ENCODE results near the gene ARID3C.

The ARID3C gene, protein sequence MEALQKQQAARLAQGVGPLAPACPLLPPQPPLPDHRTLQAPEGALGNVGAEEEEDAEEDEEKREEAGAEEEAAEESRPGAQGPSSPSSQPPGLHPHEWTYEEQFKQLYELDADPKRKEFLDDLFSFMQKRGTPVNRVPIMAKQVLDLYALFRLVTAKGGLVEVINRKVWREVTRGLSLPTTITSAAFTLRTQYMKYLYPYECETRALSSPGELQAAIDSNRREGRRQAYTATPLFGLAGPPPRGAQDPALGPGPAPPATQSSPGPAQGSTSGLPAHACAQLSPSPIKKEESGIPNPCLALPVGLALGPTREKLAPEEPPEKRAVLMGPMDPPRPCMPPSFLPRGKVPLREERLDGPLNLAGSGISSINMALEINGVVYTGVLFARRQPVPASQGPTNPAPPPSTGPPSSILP

DNA sequence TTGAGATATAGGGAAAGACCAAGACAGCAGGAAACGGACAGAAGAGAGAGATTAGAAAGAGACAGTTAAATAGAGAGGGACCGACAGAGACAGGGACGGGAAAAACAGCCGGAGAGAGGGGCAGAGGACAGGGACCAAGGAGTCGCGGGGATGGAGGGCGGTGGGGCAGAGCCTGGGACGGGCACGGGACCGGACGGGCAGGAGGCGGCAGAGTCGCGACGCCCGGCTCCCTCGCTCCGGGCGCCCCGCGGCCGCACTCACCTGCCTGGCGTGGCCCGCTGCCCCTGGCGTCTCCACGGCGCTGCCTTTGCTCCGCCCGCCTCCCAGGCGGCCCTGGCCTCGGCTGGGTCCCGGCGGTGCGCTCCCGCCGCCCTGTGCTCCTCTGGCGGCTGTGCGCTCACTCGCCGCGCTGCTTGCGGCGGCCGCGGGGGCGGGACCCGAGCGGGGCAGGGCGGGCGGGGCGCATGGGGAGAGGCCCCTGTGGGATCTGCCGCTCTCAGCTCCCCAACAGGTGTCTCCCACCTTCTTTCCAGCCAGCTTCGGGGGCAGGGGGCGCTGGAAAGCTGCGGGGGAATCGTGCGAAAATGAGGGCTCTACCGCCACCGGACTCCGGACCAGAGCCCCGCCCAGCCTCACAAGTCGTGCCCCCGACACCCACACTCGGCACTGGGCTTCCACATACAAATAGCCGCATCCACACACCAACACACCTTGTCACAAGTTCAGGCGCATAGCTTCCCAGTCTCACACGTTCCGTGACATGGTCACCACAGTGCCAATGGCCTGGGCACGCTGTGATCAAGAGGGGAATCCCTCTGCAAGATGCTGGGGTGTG, at the start of gene ARID3C:
TSS of gene ARID3C (minus strand) at position 411 of the 835 bp plus-strand sequence. CDS start 1,052 bp downstream, outside the sequence.
- peak; percentile 59 for DNase-seq (ENCODE audit: low read depth, low spot score)

DNA sequence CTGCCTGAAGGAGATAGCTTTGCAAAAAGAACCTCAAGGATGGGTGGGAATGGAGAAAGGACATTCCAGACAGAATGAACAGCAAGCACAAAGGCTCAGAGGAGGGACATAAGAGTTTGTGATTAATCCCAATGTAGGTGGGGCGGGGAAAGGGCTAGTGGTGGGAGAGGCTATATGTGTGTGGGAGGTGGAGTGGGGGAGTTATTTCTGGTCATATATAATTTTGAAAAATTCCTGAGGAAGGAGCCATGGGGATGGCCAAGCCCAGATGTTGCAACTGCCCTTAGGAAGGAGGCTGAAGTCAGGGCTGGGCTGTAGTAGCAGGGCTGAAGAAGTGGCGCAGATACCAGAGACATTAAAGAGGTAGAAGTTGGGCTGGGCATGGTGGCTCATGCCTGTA, 47.0 kb upstream of the ARID3C start:
- no peak for DNase-seq (ENCODE audit: low read depth, low spot score)

DNA sequence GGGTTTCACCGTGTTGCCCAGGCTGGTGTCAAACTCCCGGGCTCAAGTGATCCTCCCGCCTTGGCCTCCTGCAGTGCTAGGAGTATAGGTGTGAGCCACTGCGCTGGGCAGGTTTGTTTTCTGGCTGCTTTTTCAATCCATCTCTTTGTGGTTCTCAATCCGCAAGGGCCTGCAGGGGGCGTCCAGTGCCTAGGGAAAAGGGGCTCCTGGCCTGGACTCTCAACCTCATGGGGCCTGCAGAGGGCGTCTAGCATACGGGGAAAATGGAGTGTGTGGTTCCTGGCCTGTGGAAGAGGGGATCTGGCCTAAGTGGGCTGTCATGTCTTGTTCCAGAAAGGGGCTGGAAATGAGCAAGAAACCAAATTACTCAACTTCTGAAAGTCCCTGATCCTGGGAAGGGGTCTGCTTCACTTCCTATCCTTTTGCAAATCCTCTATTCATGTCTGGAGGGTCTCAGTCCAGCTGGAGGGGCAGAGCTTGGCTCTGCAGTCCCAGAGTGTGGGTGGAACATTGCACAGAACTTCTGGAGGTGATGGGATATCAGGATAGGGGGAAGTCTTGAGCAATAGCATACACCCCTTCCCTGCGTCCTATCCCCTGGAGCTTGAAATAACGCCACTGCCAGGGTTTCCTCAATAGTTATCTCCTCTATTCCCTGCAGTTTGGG, 46.3 kb upstream of the ARID3C start:
- DNase-seq (ENCODE audit: low read depth, low spot score): peak; percentile 64

DNA sequence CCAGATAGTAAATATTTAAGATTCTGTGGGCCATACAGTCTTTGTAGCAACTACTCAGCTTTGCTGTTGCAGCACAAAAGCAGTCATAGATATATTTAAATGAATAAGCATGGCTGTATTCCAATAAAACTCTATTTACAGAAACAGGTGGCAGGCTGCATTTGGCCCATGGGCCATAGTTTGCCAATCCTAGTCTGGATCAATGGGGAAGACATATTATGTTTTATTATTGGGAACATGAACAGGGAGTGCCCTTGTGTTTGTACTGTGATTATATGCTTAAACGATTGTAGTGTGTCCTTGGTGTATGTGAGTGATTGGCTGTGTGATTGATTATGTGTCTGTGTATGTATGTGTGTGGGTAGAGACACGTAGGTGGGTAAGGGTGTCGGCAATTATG, 45.6 kb upstream of the ARID3C start:
- DNase-seq (ENCODE audit: low read depth, low spot score): no peak

DNA sequence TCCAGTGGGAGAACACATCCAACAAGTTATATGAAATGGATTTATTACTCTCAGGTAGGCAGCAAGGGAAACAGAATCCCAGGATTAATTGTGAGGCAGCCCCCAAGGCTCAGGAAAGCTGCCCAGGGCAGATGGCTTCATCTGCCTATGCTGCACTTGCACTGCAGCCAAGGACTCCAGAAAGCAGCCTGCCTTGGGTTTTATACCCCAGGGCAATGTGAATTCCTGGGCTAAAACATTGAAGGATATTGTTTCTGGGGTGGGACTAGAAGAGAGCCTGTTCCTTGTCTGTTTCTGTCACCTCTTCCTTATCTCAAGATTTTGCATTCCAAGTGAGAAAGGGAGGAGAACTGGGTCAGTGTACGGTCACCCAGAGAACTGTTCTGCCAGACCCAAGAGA, 42.4 kb upstream of the ARID3C start:
- DNase-seq (ENCODE audit: low read depth, low spot score): no peak

DNA sequence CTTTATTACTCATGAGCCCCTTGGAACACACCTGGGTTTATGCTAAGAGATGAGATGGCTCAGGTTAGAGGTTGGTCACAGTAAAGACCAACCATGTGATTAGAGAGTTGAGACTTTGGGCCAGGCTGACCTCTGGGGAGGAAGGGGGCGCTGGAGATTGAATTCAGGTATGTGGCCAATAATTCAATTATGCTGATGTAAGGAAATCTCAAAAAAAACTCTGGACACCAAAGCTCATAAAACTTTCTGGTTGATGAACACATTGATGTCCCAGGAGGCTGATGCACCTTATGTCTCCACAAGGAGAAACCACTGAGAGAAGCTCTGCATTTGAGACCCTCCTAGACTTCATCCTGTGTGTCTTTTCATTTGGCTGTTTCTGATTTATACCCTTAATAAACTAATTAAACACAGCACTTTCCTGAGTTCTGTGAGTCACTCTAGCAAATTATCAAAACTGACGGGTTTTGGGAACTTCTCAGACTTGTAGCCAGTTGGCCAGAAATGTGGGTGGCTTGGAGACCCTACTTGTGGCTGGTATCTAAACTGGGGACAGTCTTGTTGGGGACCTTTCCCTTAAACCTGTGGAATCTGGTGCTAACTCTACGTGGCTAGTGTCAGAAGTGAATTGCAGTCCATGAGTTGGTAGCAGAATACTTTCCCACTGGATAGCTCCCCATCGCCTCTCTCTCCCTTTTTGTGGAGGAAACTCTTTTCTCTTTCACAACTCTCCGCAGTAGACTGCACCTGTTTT, 41.1 kb upstream of the ARID3C start:
- no peak for DNase-seq (ENCODE audit: low read depth, low spot score)

DNA sequence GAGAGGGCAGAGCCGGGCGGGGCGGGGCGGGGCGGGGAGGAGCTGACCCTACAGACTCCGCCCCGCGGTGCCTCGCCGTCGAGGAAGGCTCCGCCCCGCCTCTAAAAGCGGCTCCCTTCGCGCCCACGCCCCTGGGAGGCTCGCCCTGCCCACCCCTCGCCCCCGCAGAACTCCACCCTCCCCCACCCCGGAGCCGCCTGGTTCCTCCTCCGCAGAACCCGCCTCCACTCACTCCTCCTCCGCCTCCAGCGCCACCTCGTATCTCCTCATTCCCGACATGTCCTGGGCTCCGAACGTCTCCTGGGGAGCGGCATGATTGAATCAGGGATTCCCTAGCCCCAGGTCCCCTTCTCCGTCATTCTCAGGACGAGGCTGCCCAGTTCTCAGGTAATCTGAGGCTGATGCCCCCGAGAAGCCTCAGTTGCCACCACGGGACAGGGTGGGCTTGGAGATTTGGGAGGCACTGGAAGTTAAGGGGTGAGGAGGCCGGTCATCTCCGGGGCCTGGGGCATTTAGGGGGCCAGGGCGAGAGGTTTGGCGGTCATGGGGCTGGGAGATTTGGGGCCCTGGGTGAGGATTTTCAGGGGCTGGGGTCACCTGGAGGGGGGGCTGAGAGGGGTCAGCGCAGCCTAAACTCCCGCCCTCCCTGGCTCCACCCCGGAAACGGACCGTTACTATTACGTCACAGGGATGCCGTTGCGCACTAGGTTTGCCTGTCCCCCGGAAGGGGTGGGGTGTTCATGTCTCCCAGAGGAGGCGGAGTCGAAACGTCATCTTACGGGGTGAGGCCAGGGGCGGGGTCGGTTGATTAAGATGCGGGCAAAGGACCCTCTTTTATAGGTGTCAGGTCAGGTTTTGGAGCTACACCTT, 36.8 kb upstream of the ARID3C start:
- peak; percentile 97 for DNase-seq (ENCODE audit: low read depth, low spot score)

DNA sequence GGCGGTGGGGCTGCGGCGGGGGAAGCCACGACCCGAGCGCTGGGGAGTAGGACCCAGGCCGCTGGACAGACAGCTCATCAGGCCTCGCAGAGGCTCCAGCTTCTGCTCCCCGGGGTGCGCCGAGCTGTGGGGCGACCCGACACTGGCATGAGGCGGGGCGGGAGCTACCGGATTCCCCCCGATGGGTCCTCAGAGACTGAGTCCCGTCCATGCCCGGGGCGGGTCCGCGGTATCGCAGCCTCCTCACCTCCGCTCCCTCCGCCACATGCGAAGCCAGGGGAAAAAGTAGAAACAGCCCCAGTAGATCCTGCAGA, 36.2 kb upstream of the ARID3C start:
- DNase-seq (ENCODE audit: low read depth, low spot score): no peak

DNA sequence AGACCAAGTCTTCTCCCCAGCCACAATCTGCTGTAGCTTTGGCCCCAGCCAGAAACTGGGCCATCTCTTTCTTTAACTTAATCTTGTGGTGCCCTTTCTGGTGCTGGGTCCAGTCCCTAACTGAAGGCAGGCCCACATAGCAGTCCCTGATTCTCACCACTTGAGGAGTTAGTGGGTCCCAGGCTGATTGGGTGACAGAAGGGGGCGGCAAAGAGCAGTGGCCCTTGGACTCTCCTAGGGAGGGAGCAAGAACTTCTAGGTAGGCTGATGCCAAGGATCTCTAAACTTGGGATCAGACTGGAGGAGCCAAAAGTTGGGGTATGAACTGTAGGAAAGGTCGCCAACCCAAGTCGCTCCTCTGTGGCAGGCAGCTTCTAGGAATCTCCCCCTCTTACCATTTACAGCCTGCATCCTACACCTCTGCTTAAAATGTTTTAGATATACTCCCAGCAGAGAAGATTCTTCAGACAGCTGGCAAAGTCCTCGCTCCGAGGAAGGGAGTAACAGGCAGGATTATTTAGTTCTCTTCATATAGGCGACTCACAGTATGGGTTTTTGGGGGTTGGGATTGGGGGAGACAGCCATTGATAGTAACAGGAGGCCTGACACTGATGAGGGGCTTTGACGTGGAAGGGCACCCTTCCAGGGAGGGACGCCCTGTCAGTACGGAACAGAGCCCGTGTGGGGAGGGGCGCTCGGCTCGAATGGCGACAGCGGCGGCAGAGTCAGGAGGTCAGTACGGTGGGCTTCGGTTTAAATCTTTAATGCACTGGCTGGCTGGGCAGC, 35.6 kb upstream of the ARID3C start:
- peak; percentile 73 for DNase-seq (ENCODE audit: low read depth, low spot score)

DNA sequence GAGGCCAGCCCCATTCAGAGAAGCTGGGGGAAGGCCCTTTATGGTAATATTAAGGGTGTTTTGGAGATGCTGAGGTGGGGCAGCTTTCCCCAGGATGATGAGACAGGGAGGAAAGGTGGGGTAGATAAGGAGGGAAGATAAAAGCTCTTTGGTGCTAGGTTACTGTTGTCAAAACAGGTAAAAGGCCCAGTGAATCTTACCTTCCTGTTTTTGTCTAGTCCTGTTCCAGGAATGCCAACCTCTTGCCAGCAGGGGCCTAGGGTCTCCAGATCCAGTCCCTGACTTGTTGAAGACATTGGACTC, 34.4 kb upstream of the ARID3C start:
- no peak for DNase-seq (ENCODE audit: low read depth, low spot score)

DNA sequence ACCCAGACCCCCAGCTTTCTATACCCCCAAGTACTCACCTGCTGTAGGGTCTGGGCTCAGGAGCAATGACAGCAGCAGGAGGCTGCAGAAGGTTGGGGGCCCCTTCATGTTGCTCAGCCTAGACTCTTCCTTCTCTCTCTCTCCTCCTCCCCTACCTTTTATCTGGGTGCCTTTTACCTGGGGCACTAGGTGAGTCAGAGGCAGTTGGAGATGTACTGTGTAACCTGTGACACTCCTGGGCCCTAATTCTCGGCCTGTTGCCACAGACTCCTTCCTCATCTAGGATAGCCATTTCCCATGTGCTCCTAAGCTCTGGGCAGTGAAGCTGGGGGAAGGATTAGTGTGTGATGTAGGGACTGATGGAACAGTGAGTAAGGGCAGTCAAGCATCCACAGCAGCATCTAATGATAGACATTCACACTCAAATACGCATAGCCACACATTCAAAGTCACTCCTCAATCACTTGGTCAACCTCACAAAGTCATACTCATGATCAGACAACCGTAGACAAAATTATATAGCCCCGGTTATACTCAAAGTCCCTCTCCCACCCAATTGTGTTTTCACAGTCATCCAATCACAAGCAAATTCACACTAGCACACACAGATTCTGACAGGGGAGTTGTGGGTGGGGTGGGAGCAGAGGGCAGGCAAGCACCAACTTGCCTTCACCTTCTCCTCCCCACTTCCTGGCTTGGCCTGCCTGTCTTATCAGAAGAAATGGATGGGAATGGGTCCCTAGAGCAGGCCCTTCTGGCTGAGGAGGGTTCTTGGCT, 33.8 kb upstream of the ARID3C start, which contains the start of gene CCL27:
TSS of gene CCL27 (minus strand) at position 132 of the 777 bp plus-strand sequence. CDS start at position 108, 24 bp downstream.
- no peak for DNase-seq (ENCODE audit: low read depth, low spot score)

DNA sequence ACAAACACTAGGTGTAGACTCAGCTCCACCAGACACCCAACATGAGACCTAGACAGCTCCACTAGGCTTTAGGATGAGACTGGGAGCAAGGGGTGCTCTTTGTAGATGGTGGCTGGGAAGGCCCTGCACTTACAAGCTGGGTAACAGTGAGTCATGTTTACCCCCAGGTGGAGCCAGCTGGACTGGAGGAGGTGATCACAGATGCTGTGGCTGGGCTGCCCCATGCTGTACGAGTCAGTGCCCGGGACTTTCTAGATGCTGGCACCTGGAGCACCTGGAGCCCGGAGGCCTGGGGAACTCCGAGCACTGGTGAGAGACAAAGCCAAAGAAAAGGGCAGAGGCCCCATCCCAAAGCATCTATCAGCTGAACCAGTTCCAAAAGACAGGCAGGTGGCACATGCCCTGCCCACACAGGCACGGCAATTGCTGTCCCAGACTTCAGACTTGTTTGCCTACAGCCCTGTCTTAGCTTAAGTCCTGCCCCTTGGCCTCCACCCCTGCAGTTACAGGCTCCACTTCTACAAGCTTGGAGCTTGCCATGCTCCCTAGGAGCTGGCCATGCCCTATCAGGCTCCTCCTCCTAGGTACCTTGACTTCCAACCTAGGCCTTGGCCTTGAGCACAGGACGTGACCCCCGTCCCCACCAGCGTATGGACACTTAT, 30.9 kb upstream of the ARID3C start:
- peak; percentile 16 for DNase-seq (ENCODE audit: low read depth, low spot score)

DNA sequence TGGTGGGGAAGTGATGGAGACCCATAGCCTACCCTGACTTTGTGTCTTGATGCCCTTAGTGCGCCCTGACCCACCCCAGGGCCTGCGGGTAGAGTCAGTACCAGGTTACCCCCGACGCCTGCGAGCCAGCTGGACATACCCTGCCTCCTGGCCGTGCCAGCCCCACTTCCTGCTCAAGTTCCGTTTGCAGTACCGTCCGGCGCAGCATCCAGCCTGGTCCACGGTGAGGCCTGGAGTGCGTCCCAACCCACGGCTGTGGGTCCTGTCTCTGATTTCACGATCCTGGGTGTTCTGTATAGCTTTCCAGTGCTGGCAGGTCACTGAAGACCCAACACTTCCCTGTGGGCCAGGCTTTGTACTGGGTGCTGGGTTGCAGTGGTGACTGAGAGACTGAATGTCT, 29.6 kb upstream of the ARID3C start:
- no peak for DNase-seq (ENCODE audit: low read depth, low spot score)

DNA sequence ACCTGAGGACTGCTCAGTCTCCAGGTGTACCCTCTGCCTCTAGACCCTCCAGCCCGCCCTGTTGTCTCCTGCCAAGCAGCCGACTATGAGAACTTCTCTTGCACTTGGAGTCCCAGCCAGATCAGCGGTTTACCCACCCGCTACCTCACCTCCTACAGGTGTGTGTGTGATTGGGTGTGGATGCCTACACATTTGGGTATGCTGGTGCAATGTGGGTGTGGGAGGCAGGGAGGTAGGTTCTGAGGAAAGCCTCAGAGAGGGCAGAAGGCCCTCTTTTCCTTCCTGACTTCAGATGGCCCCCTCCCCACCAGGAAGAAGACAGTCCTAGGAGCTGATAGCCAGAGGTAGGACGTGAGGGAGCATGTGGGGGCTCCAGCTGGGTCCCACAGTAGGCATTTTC, 28.1 kb upstream of the ARID3C start:
- no peak for DNase-seq (ENCODE audit: low read depth, low spot score)

DNA sequence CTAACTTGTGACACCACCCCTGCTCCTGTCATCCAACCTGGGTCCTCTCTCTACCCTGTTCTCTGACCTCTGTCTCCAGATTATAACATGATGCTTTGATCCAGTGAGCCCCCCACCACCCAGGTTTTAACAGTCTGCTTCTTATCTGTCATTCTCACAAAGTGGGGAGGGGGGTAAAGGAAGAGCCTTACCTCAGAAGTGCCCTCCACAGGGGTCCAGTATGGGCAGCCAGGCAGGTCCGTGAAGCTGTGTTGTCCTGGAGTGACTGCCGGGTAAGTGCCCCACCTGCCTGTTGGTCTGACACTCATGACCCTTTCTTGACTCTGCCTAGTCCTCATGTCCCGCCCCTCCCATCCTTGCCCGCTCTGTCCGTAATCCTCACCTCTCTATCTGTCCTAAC, 26.5 kb upstream of the ARID3C start:
- DNase-seq (ENCODE audit: low read depth, low spot score): no peak

DNA sequence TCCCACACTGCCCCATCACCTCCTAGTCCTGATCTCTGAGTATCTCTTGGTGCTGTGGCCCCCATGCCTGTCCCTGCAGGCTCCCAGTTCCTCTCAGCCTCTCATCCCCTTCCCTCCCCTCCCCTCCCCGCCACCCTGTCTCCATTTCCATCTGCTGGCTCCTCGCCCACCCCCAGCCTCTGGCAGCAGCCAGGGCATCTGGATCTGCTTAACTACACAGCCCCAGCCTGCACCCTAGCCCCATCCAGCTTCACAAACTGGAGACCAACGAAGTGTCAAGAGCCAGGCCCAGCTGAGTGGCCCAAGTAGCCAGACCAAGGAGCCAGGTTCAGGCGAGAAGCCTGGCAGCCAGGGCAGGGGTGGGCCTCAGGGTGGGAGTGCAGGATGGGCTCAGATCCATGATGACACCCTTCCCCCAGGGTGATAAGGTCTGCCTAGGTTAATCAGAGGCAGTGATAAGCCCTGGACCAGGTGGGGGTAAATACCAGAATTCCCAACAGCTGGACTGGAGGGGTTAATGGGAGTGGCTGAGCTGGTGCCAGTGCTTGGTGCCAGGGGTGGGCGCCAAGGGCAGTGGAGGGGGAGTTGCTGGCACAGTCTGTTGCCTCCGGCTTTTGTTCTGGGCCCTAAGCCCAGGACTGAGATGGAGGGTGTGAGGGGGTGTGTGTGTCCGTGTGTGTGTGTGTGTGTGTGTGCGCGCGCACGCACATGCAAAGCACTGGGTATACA, 25.6 kb upstream of the ARID3C start:
- DNase-seq (ENCODE audit: low read depth, low spot score): peak; percentile 76

DNA sequence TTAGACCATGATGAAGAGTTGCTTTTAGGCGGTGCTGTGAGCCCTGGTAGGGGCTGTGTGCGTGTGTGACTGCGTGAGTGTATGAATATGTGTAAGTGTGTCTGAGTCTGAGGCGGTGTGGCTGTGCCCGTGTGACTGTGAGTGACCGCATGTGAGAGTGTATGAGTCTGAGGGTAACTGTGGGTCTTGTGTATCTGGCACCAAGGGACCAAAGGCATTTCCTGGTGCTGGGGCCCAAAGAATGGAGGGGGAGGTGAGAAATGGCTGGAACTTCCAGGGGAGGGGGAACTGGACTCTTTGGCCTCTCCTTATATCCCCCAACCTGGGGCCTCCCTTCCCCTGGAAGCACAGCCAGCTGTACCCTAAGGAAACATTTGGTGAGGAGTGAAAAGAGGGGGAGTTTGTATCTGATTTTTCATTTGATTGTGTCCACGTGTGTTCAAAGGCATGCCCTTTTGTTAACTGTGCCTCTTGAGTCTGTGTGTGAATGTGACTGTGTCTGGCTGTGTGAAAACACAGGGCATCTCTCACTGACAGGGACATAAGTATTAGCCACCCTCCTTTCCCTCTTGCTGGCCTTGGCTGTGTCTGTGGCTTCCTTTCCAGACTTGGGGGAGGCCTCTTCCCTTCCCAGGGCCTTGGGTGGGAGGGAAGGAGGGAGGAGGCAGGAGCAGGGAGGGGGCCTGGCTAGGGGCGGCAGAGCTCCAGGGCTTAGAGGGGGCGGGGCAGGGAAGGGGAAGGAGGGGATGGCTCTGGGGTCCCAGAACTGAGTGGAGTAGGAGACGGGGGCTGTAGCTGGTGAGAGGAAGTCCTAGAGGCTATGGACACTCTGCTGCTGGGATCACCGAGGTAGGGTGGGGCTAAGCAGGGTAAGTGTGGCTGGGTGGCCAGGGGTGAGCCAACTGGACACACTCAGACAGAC, 24.5 kb upstream of the ARID3C start:
- peak; percentile 44 for DNase-seq (ENCODE audit: low read depth, low spot score)

Data from astrocyte of the hippocampus (primary cell).